Inferior parietal cortex (tissue), 1 donor: ENCODE measurements around the gene DDX60.
"Not testable (repeated sequence)": the region's sequence is repeated elsewhere in the genome, so short reads cannot be mapped to it uniquely, and the experiment has no call there.

Experiments
- DNase-seq: peaks from one replicate; pipeline ENCODE4 v3.0.0-alpha.2; 2016; ENCODE audit errors: extremely low spot score

DDX60 gene

GRCh38 chr4:168291242-168291641 is 27.3 kb downstream of the DDX60 start:
- DNase-seq, result no peak

DNA sequence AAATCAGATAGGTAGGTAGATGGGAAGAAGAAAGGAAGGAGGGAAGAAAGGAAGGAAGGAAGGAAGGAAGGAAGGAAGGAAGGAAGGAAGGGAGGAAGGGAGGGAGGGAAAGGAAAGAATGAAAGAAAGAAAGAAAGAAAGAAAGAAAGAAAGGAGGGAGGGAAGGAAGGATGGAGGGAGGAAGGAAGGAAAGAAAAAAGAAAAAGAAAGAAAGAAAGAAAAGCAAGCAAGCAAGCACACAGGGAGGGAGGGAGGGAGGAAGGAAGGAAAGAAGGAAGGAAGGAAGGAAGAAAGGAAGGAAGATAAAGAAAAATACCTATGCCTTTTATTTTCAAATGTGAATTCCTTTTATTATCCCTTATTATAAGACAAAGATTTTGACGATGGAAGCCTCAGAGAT is 32.7 kb downstream of the DDX60 start:
- not testable (repeated sequence) for DNase-seq

DNA sequence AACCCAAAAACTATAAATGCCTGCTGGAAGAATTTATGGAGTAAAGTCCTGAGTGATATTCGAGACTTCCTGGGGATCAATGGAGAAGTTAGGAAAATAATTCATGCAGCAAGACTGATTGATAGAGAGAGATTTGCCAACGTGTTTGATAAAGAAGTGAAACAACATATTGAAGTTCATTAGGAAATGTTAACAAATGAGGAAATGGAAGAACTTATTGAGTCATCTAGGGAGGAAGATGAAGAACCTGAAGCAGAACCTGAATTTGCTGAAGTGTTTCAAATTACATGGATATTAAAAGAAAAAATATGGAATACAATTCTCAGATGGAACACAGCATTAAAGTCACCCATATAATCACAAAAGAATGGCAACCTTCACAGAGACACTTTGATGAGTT is 39.0 kb downstream of the DDX60 start:
- no peak for DNase-seq

- DNase-seq, result no peak
Measured at GRCh38 chr4:168275836-168276235, 42.7 kb downstream of the DDX60 start.

GRCh38 chr4:168274871-168275270 is 43.7 kb downstream of the DDX60 start:
- DNase-seq, result no peak

DNA sequence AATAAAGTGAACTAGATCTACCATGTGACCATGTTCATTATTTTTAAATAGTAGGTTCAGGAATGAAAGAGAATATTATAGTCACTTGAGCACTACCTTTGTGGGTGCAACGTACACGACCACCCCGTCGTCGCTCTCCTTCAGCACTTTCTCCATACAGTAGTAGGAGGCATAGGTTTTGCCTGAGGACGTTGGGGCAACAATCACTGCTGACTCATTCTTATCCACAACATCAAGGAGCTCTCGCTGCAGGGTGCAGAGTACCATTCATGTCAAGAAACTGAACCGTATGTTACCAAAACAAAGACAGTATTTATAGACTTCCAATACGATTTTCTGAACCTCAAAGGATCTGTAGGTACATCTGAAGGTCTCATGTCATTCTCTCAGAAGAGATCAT is 44.7 kb downstream of the DDX60 start:
- no peak for DNase-seq

DNA sequence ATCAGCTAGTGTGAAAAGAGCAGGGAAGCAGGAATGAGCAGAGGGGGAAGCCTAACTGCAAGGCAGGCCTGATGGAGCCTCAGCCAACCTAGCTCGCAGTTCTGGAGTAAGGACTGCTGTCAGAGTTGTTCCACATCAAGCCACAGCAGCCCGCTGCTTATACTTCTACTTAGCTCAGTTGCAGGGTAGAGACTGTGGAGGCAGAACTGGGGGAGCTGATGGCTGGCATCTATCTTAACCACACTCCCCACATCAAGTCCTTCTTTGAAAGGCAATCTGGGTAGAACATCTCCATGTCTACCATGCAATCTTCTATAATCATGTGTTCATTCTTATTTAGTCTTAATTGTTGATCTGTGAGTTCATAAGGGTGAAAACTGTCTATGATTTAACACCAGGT is 46.1 kb downstream of the DDX60 start:
- DNase-seq, result no peak

- no peak for DNase-seq
Measured at GRCh38 chr4:168269896-168270295, 48.7 kb downstream of the DDX60 start.

GRCh38 chr4:168265327-168265726 is 53.2 kb downstream of the DDX60 start:
- no peak for DNase-seq

DNA sequence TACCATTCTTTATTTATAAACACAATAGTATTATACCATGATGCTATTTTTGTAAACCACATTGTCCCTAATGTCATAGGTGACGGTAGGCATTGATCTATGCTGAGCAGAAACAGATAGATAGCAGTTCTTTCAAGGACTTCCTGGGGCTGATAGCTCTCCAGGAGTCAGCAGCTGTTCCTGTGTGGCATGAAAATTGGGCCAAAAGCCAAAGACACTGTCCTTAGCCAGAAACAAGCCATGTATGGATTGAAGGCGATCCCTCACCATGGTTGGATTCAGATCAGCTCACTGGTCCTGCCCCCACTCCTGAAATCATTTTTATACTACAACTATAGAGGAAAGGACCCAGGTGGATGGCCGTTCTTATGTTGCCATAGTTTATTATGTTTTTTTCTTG is 53.6 kb downstream of the DDX60 start:
- no peak for DNase-seq

GRCh38 chr4:168263039-168263438 is 55.5 kb downstream of the DDX60 start:
- DNase-seq, result no peak

DNA sequence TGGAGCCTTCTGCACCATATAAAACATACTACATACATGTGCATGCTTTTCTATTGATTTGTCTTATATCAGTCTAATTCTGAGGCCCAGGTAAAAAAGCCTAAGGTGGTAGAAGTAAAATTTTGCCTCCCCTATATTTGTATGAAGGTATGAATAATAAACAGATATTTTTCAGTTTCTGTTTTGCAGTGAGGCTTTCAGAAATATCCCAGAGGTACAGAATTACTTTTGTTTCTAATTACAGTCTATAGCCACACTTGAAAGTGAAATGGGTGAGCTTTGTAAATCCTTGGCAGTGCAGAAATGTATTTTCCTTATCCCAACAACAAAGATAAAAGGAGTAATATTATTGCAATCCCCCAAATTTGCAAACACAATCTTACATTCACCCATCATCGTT is 59.5 kb downstream of the DDX60 start:
- no peak for DNase-seq

- DNase-seq, result no peak
Measured at GRCh38 chr4:168257768-168258167, 60.8 kb downstream of the DDX60 start.

- no peak for DNase-seq
Measured at GRCh38 chr4:168248176-168248710, 70.3 kb downstream of the DDX60 start.

DNA sequence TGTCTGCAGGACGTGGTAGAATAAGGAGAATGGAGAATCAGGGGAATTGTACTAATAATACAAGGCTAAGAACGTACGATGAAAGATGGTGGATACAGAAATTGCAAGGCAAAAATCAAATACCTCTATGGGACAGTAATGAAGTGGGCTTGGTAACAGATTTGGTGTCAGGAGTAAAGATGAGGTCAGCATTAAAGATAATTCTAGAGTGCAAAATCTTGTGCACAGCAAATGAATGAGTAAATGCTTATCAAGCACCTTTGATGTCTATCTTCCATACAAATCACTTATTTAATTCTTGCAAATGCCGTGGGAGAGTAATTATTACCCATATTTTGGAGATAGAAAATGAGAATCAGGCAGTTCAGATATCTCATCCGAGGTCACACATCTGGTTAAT is 70.9 kb downstream of the DDX60 start:
- DNase-seq, result no peak

DNA sequence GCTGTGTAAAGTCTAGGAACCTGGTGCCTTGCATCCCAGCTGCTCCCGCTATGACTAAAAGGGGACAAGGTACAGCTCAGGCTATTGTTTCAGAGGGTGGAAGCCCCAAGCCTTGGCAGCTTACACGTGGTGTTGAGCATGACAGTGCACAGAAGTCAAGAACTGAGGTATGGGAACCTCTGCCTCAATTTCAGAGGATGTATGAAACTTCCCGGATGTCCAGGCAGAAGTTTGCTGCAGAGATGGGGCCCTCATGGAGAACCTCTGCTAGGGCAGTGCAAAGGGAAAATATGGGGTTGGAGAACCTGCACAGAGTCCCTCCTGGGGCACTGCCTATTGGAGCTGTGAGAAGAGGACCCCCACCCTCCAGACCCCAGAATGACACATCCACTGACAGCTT is 76.6 kb downstream of the DDX60 start:
- no peak for DNase-seq

- DNase-seq, result no peak
Measured at GRCh38 chr4:168240821-168241220, 77.7 kb downstream of the DDX60 start.

- DNase-seq, result no peak
Measured at GRCh38 chr4:168221301-168221700, 97.3 kb downstream of the DDX60 start.

DNA sequence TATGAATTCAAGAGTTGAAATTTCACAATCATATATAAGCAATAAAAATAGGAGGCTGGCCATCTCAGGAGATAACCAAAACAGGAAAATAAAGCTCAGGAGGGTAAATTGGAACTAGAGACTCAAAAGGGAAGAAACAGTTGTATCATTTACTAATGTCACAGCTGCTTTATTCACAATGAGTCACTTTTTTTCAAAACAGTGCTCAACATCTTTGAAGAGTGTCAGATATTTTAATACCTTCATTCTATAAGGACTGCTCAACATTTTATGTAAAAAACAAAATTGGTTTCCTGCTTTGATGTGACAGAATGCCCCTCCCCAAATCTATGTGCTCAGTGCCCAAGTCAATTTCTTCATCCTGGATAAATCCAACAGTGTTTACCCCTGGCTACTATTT is 97.7 kb downstream of the DDX60 start:
- no peak for DNase-seq

DNA sequence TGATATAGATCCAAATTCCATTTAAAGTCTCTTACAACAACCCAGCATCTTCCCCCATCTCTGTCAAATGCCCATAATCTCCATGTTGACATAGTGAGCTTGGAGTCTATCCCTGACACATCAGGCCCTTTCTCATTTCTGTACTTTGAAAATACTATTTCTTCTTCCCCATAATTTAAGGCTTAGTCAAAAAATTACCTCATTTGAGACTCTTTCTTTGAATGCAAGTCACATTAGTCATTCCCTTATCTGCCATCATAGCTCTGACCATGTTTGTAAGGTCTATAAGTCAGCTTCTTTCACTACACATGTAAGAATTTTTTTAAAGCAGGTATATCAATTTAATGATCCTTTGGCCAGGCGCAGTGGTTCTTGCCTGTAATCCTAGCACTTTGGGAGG is 99.9 kb downstream of the DDX60 start:
- no peak for DNase-seq

- not testable (repeated sequence) for DNase-seq
Measured at GRCh38 chr4:168213511-168213910, 105.0 kb downstream of the DDX60 start.

DNA sequence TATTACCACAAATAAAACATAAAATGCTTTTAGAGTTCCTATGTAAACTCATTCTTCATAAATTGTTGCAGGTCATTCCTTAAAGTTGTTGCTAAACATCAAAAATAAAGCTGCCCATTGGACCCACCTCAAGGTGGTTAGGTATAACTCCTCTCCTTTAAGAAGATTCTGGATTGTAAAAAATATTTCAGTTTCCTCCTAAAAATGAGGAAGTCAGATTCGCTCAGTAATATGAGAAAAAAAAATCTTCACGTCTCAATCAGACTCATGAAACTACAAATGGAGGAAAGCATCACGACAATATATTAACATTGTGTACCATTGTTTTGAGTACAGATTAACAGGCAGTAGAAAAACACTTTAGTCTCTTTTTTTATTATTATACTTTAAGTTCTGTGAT is 105.9 kb downstream of the DDX60 start:
- no peak for DNase-seq

GRCh38 chr4:168208957-168209614 is 109.5 kb downstream of the DDX60 start:
- no peak for DNase-seq
